Epithelial cell of esophagus (primary cell): ENCODE data around the gene POU6F2.

Source experiments
- DNase-seq: peaks from one replicate; pipeline ENCODE4 v3.0.0; 2010; ENCODE audit warnings: low read depth
- H3K4me3 ChIP-seq: 2 replicates; pipeline ENCODE4 v1.5.1; 2011; ENCODE audit warnings: mild to moderate bottlenecking, low read length, control low read depth
- TF ChIP-seq, protein P1 (sequence below): IDR thresholded peaks from 2 replicates; pipeline ENCODE4 v1.5.1; 2011; ENCODE audit warnings: low read depth, mild to moderate bottlenecking, low read length, control low read depth, inconsistent platforms; ENCODE audit not compliant: insufficient read depth; ENCODE audit errors: missing control alignments

POU6F2 gene

DNA sequence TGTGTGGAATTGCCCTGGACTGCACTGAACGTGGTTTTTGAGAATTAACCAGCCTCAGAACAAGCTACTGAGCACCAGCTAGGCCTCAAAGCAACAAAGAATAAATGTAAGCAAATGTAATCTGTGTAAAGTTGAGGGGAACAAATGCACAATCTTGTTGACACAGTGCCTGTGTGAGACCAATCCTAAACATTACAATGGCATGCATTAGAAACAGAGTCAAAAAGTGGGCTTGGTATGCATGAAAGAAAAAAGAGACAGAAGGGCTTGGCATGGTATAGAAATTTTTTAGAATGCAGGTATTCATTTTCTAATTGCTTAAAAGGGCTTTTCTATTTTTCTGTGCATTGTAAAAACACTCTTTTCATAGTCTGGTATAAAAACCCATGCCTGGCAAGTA, 224.3 kb downstream of the POU6F2 start:
- TF ChIP-seq, protein P1, sequence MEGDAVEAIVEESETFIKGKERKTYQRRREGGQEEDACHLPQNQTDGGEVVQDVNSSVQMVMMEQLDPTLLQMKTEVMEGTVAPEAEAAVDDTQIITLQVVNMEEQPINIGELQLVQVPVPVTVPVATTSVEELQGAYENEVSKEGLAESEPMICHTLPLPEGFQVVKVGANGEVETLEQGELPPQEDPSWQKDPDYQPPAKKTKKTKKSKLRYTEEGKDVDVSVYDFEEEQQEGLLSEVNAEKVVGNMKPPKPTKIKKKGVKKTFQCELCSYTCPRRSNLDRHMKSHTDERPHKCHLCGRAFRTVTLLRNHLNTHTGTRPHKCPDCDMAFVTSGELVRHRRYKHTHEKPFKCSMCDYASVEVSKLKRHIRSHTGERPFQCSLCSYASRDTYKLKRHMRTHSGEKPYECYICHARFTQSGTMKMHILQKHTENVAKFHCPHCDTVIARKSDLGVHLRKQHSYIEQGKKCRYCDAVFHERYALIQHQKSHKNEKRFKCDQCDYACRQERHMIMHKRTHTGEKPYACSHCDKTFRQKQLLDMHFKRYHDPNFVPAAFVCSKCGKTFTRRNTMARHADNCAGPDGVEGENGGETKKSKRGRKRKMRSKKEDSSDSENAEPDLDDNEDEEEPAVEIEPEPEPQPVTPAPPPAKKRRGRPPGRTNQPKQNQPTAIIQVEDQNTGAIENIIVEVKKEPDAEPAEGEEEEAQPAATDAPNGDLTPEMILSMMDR: no peak

DNA sequence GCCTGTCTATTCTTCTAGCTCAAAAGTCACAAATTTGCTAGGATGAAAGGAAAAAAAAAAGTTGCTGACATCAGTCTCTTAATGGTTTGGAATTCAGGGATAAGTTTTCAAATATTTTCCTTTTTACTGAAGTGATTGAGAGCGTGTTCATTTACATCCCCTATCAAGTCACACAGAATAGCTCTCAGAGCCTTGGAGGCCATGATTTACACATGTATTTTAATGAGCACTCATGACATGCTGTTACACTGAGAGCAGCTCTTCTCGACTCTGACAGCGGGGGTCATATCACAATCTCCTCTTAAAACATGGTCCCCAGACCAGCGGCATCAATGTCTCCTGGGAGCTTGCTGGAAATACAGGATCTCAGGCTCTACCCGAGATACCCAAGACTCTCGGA, 232.7 kb downstream of the POU6F2 start:
- no peak for DNase-seq
- TF ChIP-seq, protein P1: no peak
- no peak overlapping the region for H3K4me3 ChIP-seq

More for the DNA sequence above, 224.3 kb downstream of the POU6F2 start:
- DNase-seq: no peak
- no peak overlapping the region for H3K4me3 ChIP-seq

DNA sequence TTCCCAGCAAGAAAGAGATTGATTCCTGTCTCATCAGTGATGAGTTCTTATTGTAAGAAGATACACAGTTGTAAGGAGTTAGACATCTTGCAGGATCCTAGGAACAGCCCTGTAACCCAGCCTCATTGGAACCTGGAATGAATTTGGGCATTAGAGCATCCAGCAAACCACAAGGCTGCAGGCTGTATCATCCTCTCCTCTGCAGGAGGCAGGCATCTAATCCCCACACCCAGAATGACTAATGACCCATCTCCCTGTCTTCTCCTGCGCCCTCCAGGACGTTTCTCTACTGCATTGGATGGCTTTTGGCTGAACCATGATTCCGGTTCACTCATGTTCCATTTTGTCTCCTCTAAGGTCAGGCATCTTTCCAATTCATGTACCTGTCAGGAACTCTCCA, 233.9 kb downstream of the POU6F2 start:
- TF ChIP-seq, protein P1: no peak
- H3K4me3 ChIP-seq: no peak overlapping the region
- DNase-seq: no peak

DNA sequence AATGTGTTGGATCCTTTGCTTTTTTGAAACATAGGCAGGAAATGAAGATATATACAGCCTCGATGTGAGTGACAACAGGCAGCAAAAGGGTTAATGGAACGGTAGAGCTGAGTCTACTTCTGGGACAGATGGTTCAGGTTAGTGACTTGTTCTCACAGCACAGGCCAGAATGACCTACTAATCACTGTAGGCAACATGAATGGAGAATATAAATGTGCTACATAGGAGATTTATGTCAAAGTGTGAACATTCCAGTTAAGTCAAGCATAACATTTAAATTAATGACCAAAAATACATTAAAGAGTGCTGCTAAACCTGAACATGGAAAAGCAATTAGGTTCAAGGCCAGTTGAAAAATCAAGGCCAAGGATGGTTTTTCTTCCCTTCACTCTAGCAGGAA, 235.2 kb downstream of the POU6F2 start:
- DNase-seq: no peak
- TF ChIP-seq, protein P1: no peak
- H3K4me3 ChIP-seq: no peak overlapping the region

DNA sequence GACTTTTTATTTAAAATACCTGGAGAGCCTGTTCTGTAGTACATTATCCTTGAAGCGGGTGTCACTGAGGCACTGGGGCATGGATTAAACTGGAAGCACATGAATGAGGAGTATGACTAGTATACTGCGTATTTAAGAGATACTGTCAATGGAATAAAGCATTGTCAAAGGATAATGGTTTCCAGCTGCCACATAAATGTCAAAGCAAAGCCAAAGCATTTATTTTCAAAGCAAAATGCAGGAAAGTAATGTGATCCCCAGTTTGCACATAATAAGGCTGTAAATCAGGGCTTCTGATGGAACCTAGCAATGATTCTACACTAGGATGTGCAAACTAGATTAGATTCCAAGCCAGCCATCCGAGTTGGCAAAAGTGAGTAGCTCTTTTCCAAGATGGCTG, 240.1 kb downstream of the POU6F2 start:
- H3K4me3 ChIP-seq: no peak overlapping the region
- TF ChIP-seq, protein P1: no peak
- DNase-seq: no peak

DNA sequence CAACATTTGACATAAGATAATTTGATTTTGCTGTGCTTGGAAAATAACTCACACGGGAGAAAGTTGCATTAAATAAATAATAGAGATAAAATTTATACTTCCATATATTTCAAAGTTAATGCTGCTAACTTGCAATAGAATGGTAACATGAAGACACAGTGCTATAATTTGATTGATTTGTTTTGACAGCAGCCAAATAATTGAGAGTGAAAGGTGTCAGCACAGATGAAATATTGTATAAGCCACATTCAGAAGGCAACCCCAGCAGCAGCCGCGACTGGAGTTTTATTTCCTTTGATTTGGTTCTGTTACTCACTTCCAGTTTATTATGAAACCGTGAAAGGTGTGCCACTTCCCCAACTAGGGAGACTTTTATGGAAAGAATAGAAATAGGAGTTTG, 242.2 kb downstream of the POU6F2 start:
- no peak for DNase-seq
- no peak overlapping the region for H3K4me3 ChIP-seq
- TF ChIP-seq, protein P1: no peak

DNA sequence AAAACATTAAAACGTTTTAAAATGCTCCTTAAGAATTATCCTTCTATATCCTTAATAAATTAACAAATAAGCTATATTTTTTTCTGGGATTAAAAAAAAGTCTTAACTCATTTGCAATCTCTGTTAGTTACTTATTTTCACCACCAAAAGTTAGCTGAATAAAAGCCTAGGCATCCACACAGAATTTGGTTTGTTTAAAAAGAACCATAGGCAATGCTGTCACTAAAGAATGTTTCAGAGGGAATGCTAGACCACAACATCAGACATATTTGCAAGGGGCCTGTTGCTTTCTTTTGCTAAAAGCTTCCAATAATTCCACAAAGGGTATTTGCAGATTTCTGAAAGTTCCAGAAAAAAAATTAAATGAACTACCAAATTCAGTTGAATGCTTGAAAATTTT, 244.2 kb downstream of the POU6F2 start:
- no peak for DNase-seq
- H3K4me3 ChIP-seq: no peak overlapping the region
- TF ChIP-seq, protein P1: no peak
